Activated T-cell treated with anti-CD3 and anti-CD28 coated beads, Interleukin-2, amount 50 U/mL, for 24 hours (primary cell): ENCODE results near the gene FMN1.

Experiments used
- DNase-seq: peaks from one replicate; pipeline ENCODE4 v3.0.0-alpha.2; 2020
- H3K27ac Mint-ChIP-seq: 2 replicates; pipeline ENCODE4 v1.8.0; 2020; ENCODE audit warnings: mild to moderate bottlenecking, mixed read lengths
- H3K27me3 Mint-ChIP-seq: 2 replicates; pipeline ENCODE4 v1.8.0; 2020; ENCODE audit warnings: mixed read lengths
- H3K36me3 Mint-ChIP-seq: 2 replicates; pipeline ENCODE4 v1.8.0; 2020; ENCODE audit warnings: low read depth, mixed read lengths
- H3K4me1 Mint-ChIP-seq: 2 replicates; pipeline ENCODE4 v1.8.0; 2020; ENCODE audit warnings: low read depth, mixed read lengths
- H3K4me3 Mint-ChIP-seq: 2 replicates; pipeline ENCODE4 v1.8.0; 2020; ENCODE audit warnings: mild to moderate bottlenecking, moderate library complexity, mixed read lengths
- H3K9me3 Mint-ChIP-seq: 2 replicates; pipeline ENCODE4 v1.8.0; 2020; ENCODE audit warnings: mixed read lengths

Gene FMN1

GRCh38 chr15:32767236-32767635 is 427.3 kb downstream of the FMN1 start:
- Mint-ChIP-seq H3K27ac (no peak overlapping the region), H3K27me3 (peaks cover 7% of the 10 kb centered on the region), H3K36me3 (no peaks in the 10 kb centered on the region)

GRCh38 chr15:32766101-32766500 is 428.4 kb downstream of the FMN1 start:
- Mint-ChIP-seq H3K4me3 (no peak overlapping the region), H3K36me3 (no peaks in the 10 kb centered on the region), H3K4me1 (no peaks in the 10 kb centered on the region), H3K9me3 (no peaks in the 10 kb centered on the region), H3K27me3 (peaks cover 16% of the 10 kb centered on the region), H3K27ac (no peak overlapping the region)
- DNase-seq: no peak

More at GRCh38 chr15:32767236-32767635, 427.3 kb downstream of the FMN1 start:
- DNase-seq: no peak
- H3K9me3 Mint-ChIP-seq: no peaks in the 10 kb centered on the region
- no peak overlapping the region for H3K4me3 Mint-ChIP-seq
- no peaks in the 10 kb centered on the region for H3K4me1 Mint-ChIP-seq

- Mint-ChIP-seq H3K36me3 (no peaks in the 10 kb centered on the region), H3K27me3 (peaks cover 25% of the 10 kb centered on the region), H3K9me3 (no peaks in the 10 kb centered on the region), H3K4me1 (no peaks in the 10 kb centered on the region), H3K4me3 (no peak overlapping the region), H3K27ac (no peak overlapping the region)
- no peak for DNase-seq
Measured at GRCh38 chr15:32765236-32765635, 429.3 kb downstream of the FMN1 start.

- Mint-ChIP-seq H3K27me3 (peaks cover 29% of the 10 kb centered on the region), H3K9me3 (no peaks in the 10 kb centered on the region), H3K36me3 (no peaks in the 10 kb centered on the region), H3K4me1 (no peaks in the 10 kb centered on the region), H3K27ac (no peak overlapping the region), H3K4me3 (no peak overlapping the region)
- no peak for DNase-seq
Measured at GRCh38 chr15:32763295-32763694, 431.2 kb downstream of the FMN1 start.

- H3K9me3 Mint-ChIP-seq: no peaks in the 10 kb centered on the region
Measured at GRCh38 chr15:32757426-32757825, 437.1 kb downstream of the FMN1 start.

GRCh38 chr15:32750979-32751378 is 443.5 kb downstream of the FMN1 start:
- Mint-ChIP-seq H3K27me3 (peaks cover 18% of the 10 kb centered on the region), H3K27ac (no peak overlapping the region), H3K4me3 (no peak overlapping the region), H3K36me3 (no peaks in the 10 kb centered on the region), H3K4me1 (no peaks in the 10 kb centered on the region), H3K9me3 (no peaks in the 10 kb centered on the region)
- no peak for DNase-seq

More at GRCh38 chr15:32757426-32757825, 437.1 kb downstream of the FMN1 start:
- H3K4me1 Mint-ChIP-seq: no peaks in the 10 kb centered on the region
- H3K36me3 Mint-ChIP-seq: no peaks in the 10 kb centered on the region
- no peak overlapping the region for H3K4me3 Mint-ChIP-seq
- no peak overlapping the region for H3K27ac Mint-ChIP-seq
- peaks cover 26% of the 10 kb centered on the region for H3K27me3 Mint-ChIP-seq
- DNase-seq: no peak

- DNase-seq: no peak
- H3K36me3 Mint-ChIP-seq: no peaks in the 10 kb centered on the region
- no peaks in the 10 kb centered on the region for H3K4me1 Mint-ChIP-seq
- peaks cover 21% of the 10 kb centered on the region for H3K27me3 Mint-ChIP-seq
- no peak overlapping the region for H3K27ac Mint-ChIP-seq
- H3K4me3 Mint-ChIP-seq: no peak overlapping the region
- H3K9me3 Mint-ChIP-seq: no peaks in the 10 kb centered on the region
Measured at GRCh38 chr15:32747921-32748342, 446.6 kb downstream of the FMN1 start.

GRCh38 chr15:32746116-32746857 is 448.2 kb downstream of the FMN1 start:
- H3K4me1 Mint-ChIP-seq: no peaks in the 10 kb centered on the region
- no peak overlapping the region for H3K27ac Mint-ChIP-seq
- H3K4me3 Mint-ChIP-seq: no peak overlapping the region
- H3K36me3 Mint-ChIP-seq: no peaks in the 10 kb centered on the region
- no peak for DNase-seq
- peaks cover 32% of the 10 kb centered on the region for H3K27me3 Mint-ChIP-seq
- no peaks in the 10 kb centered on the region for H3K9me3 Mint-ChIP-seq

- H3K4me3 Mint-ChIP-seq: no peak overlapping the region
Measured at GRCh38 chr15:32743411-32744140, 450.9 kb downstream of the FMN1 start.

GRCh38 chr15:32739522-32740063 is 454.9 kb downstream of the FMN1 start:
- Mint-ChIP-seq H3K9me3 (no peaks in the 10 kb centered on the region), H3K27ac (no peak overlapping the region), H3K36me3 (no peaks in the 10 kb centered on the region), H3K4me3 (no peak overlapping the region), H3K27me3 (peaks cover 33% of the 10 kb centered on the region), H3K4me1 (no peaks in the 10 kb centered on the region)
- DNase-seq: no peak

More at GRCh38 chr15:32743411-32744140, 450.9 kb downstream of the FMN1 start:
- Mint-ChIP-seq H3K9me3 (no peaks in the 10 kb centered on the region), H3K4me1 (no peaks in the 10 kb centered on the region), H3K27ac (no peak overlapping the region), H3K27me3 (peaks cover 26% of the 10 kb centered on the region), H3K36me3 (no peaks in the 10 kb centered on the region)
- DNase-seq: no peak

- H3K9me3 Mint-ChIP-seq: no peaks in the 10 kb centered on the region
- DNase-seq: no peak
- H3K4me1 Mint-ChIP-seq: no peaks in the 10 kb centered on the region
- no peak overlapping the region for H3K4me3 Mint-ChIP-seq
- H3K36me3 Mint-ChIP-seq: no peaks in the 10 kb centered on the region
- peaks cover 40% of the 10 kb centered on the region for H3K27me3 Mint-ChIP-seq
- H3K27ac Mint-ChIP-seq: no peak overlapping the region
Measured at GRCh38 chr15:32738666-32739065, 455.8 kb downstream of the FMN1 start.

GRCh38 chr15:32737304-32737703 is 457.2 kb downstream of the FMN1 start:
- Mint-ChIP-seq H3K4me3 (no peak overlapping the region), H3K9me3 (no peaks in the 10 kb centered on the region), H3K36me3 (no peaks in the 10 kb centered on the region), H3K27me3 (peaks cover 41% of the 10 kb centered on the region), H3K27ac (no peak overlapping the region), H3K4me1 (no peaks in the 10 kb centered on the region)
- DNase-seq: no peak

GRCh38 chr15:32736701-32737061 is 457.8 kb downstream of the FMN1 start:
- no peak overlapping the region for H3K27ac Mint-ChIP-seq
- no peak overlapping the region for H3K4me3 Mint-ChIP-seq
- no peaks in the 10 kb centered on the region for H3K36me3 Mint-ChIP-seq
- H3K4me1 Mint-ChIP-seq: no peaks in the 10 kb centered on the region
- peaks cover 43% of the 10 kb centered on the region for H3K27me3 Mint-ChIP-seq
- no peak for DNase-seq
- no peaks in the 10 kb centered on the region for H3K9me3 Mint-ChIP-seq

GRCh38 chr15:32735989-32736700 is 458.4 kb downstream of the FMN1 start:
- H3K4me3 Mint-ChIP-seq: no peak overlapping the region
- no peaks in the 10 kb centered on the region for H3K9me3 Mint-ChIP-seq

More at GRCh38 chr15:32735989-32736700, 458.4 kb downstream of the FMN1 start:
- H3K27ac Mint-ChIP-seq: no peak overlapping the region
- H3K27me3 Mint-ChIP-seq: peaks cover 46% of the 10 kb centered on the region
- DNase-seq: no peak
- no peaks in the 10 kb centered on the region for H3K36me3 Mint-ChIP-seq
- no peaks in the 10 kb centered on the region for H3K4me1 Mint-ChIP-seq
